GM18867 (cell line): ENCODE data around the gene MEGF6.

Experiments used
- ATAC-seq: cut with Tn5 transposase; IDR thresholded peaks from one replicate; pipeline ENCODE4 v1.9.1; 2021; ENCODE audit warnings: mild to moderate bottlenecking, moderate library complexity; ENCODE audit not compliant: unreplicated experiment

Gene MEGF6

DNA sequence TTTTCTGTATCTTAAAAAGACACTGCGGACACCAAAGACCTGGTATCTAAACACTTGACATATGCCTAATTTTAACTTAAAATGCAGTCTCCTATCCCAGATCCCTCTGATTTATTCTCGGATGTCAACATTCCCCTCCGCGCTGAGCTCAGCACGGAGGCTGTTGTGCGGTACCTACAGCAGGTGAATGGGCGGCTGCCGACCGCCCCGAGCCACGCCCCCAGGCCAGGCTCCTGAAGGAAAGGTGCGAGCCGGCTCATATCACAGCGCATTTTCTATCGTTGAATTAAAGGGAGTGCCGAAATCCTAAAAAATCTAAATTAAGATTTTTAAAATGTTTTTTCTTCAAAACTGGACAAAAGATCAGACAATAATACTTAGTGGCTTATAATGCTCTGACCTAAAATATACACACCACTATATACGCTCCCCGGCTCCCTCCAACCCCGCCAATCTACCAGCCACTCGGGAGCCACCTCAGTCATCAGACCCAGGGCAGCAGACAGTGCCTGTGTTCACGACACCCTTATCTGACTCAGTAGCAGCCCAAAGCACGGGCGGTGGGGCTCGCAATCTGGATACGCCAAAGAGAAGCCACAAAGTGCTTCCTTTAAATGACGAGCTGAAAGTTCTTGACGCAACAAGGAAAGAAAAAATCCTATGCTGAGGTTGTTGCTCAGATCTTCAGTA is 34.5 kb upstream of the MEGF6 start:
- no peak for ATAC-seq

GRCh38 chr1:3645247-3645646 is 33.9 kb upstream of the MEGF6 start:
- ATAC-seq, result no peak

DNA sequence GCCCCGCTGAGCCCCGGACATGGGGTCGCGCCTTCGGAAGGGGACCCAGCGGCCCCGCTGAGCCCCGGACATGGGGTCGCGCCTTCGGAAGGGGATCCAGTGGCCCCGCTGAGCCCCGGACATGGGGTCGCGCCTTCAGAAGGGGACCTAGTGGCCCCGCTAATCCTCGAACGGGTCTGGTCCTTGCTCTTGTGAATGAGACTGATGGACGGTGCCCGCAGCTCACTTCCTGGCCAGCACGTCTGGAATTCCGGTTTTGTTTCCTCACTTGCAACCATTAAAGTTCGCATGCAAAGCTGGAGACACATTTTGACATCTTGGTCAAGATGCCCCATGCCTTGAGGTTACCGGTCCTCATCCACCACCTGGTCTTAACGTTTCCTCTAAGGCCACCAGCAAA is 33.0 kb upstream of the MEGF6 start:
- no peak for ATAC-seq

GRCh38 chr1:3642919-3643675 is 31.8 kb upstream of the MEGF6 start:
- no peak for ATAC-seq

DNA sequence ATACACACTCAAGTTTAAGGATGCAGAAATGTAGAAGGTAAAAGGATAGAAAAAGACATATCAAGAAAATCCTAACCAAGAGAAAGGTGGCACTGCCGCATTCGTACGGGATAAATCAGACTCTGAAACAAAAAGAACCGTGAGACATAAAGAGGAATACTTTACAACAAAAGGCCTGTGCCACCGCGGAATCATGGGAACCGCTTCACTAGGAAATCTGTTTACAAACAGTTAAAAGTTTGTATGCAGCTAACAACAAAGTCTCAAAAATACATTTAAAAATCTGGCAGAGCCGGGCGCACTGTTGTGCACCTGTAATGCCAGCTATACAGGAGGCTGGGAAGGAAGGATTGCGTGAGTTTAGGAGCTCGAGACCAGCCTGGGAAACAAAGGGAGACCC is 30.5 kb upstream of the MEGF6 start:
- no peak for ATAC-seq

- no peak for ATAC-seq
Measured at GRCh38 chr1:3641046-3641760, 29.9 kb upstream of the MEGF6 start.

GRCh38 chr1:3640121-3640837 is 29.0 kb upstream of the MEGF6 start:
- no peak for ATAC-seq

DNA sequence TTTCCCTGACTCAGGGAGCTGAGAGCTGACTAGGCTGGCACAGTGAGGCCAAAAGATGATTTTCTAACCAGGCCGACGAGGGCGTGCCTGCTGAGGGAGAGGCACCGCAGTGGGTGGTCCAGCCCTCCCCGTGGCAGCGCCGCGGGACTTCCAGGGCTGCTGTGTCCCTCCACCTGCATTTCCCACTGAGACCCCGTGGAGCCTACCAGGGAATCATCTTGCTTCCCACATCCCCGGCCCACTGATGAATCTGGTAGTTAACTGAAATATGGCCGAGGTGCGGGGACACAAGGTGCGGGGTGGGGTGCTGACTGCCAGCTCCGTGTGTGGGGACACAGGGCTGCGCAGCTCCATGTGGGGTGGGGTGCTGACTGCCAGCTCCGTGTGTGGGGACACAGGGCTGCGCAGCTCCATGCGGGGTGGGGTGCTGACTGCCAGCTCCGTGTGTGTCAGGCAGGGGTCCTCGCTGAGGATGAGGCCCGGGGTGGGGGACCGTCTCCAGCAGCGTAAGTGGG is 28.1 kb upstream of the MEGF6 start:
- ATAC-seq, result no peak

DNA sequence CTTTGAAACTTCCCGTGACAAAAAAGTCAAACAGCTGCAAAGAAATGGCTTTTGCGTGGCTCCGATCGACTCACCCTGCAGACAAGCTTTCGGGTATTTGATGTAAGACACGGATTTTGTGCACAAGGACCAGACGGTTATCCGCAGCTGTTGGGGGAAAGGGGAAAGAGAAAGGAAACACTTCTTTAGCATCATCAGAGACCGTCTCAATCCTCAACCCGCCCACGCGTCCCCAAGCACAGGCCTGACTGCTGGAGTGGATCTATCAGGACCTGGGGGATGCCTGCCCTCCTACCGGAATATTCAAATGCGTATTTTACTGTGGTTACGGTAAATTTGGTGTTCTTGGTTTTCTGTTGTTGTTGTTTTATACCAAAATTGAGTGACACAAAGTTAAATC is 27.4 kb upstream of the MEGF6 start:
- ATAC-seq, result no peak

DNA sequence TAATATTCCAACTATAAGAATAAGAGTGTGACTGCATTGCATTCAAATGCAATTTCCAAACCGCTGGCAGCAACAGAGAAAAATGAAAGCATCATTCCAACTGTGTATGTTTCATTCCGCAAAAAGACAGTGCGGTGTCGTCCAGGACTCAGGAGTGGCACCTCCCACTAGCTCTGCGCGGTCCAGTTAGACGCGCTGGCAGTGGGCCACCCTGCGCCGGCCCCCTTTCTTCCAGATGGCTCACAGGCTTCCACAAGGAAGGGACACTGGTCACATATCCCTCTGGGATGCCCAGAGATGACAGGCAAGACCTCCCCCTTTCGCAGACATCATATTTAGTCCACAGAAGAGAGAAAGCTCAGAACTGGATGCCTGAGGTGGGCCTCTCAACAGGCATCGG is 26.7 kb upstream of the MEGF6 start:
- no peak for ATAC-seq

- ATAC-seq, result no peak
Measured at GRCh38 chr1:3636531-3636930, 25.2 kb upstream of the MEGF6 start.

DNA sequence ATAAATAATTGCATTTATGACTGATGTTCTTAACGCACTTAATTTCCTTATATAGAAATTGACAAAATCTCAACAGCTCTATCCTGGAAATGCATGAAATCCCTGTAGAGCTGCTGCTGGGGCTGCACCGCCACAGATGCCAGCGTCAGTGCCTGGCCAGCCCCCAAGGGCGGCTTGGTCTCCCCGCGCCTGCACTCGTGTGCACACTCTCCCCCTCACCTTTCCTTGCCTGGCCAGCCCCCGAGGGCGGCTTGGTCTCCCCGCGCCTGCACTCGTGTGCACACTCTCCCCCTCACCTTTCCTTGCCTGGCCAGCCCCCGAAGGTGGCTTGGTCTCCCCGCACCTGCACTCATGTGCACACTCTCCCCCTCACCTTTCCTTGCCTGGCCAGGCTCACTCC is 24.8 kb upstream of the MEGF6 start:
- ATAC-seq, result no peak

DNA sequence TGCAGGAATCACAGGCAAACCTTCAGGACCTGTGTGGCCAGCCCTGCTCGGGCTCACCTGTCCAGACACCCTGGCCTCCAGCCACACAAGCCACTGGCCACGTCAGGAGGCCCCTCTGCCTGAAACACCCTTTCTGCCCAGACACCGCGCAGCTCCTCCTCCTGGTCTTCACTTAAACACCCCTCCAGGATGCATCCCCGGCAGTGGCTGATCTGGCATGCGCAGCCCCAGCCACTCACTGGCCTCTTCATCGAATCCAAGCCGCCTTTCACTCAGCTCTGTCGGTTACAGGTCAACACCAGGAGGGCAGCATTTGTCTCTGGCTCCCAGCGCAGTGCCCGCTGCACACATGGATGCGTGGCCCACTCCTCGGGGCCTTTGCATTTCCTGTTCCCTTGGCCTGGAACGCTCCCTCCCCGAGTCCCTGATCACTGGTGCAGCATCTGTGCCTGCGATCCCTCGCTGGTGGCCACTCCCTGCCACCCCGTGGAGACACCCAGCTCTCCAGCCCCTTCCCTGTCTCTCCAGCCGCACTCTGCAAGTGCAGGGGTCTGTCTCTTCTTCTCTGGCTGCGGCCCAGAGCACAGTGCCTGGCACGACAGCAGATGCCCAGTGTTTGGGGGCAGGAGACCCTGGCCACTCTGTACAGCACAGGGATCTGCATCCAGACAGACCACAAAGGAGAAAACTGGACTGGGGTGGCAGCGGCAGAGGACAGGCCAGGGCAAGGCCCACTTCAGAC is 22.9 kb upstream of the MEGF6 start:
- ATAC-seq, result no peak

DNA sequence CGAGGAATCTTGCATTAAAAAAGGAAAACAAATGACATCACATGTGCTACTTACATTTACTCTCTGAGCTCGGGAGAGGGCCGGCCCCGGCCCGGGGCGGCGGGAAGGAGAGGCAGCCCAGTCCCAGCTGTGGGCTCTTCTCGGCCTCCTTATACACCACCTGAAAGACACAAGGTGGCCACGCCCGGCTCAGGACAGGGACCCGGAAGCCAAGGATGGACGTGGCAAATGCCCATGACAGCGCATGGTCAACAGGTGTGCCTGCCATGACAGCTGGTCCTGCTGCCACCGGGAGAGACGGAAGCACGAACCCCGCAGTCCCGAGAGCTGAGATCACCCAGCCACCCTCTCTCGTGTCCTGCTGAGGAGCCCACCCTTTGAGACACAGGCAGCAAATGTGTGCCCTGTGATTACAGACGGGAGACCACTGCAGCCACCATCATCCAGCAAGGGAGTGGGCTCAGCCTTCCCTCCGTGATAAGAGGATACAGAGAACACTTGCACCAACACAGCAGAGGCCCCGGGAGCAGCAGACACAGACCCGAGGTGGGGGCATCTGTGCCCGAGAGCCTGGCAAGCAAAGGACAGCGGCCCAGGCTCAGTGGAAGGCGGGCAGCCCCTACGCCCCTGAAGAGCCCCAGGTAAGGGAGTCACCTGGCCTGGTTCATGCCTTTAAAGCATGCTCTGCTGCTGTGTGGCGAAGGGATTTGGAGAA is 22.2 kb upstream of the MEGF6 start:
- ATAC-seq, result no peak

GRCh38 chr1:3632716-3633343 is 21.5 kb upstream of the MEGF6 start:
- no peak for ATAC-seq

- no peak for ATAC-seq
Measured at GRCh38 chr1:3632298-3632697, 21.0 kb upstream of the MEGF6 start.

- no peak for ATAC-seq
Measured at GRCh38 chr1:3631320-3632260, 20.3 kb upstream of the MEGF6 start.

GRCh38 chr1:3630914-3631313 is 19.6 kb upstream of the MEGF6 start:
- no peak for ATAC-seq
